HCT116 (cell line): ENCODE measurements around the gene GNAI1. TPM values are rescaled to one million over a fixed set of nuclear protein-coding genes. Genes with fewer than 3 reads are reported as not detected.

Source experiments
- ATAC-seq: fragments of 200-7000 bp; cut with Tn5 transposase; 2 replicates; pipeline ENCODE4 v1.9.1; 2020; ENCODE audit warnings: mild to moderate bottlenecking, moderate library complexity
- BruUV-seq: library from RNA; stranded (reverse); fragments of 400-500 nt; replicated peaks from 2 replicates; lab custom pipeline; 2021; lab: Mats Ljungman, UMichigan
- CTCF ChIA-PET: fragments of 300-600 bp; sonication (Branson Sonifier 250); formaldehyde crosslinking; loops from one replicate; lab custom pipeline; 2021; ENCODE audit warnings: antibody characterized with exemption; lab: Charles Lee
- POLR2A ChIA-PET: fragments of 300-600, 350-600 bp; sonication (Branson Sonifier 250); formaldehyde crosslinking; loops from one replicate; lab custom pipeline; 2021; ENCODE audit warnings: antibody characterized with exemption; lab: Charles Lee
- RAD21 ChIA-PET, 2 experiments: fragments of 300-600 bp; sonication (Branson Sonifier 250); formaldehyde crosslinking; loops; one replicate each; lab custom pipeline; 2023; ENCODE audit warnings: low total read pairs in 2 of 2; ENCODE audit not compliant: uncharacterized antibody in 2 of 2, unreplicated experiment in 2 of 2, low non-redundant PET in 1 of 2; lab: Charles Lee
- DNase-seq: peaks from one replicate; pipeline ENCODE4 v3.0.0-alpha.2; 2010; ENCODE audit warnings: low read depth, low spot score
- H2AFZ ChIP-seq: fragments of 200-600 bp; shearing (Covaris generic), sonication (generic); 2 replicates; pipeline ENCODE4 v1.6.1; 2017; ENCODE audit warnings: low read depth, mixed run types, mixed read lengths, antibody characterized with exemption, low read length; ENCODE audit not compliant: poor library complexity, severe bottlenecking
- H3K27ac ChIP-seq: 2 replicates; pipeline ENCODE4 v1.5.1; 2012; ENCODE audit warnings: low read depth, low read length
- H3K27me3 ChIP-seq: fragments of 200-600 bp; sonication (generic); 2 replicates; pipeline ENCODE4 v1.6.1; 2016; ENCODE audit warnings: mixed run types, low read length, mixed read lengths; ENCODE audit not compliant: insufficient read depth
- H3K36me3 ChIP-seq, 2 experiments: fragments of 200-500 bp in 1 of 2; fragments of 200-600 bp in 1 of 2; sonication (Bioruptor generic) in 1 of 2; sonication (generic) in 1 of 2; 2 replicates each; pipeline versions ENCODE4 v1.5.1 to v1.6.1; 2014 to 2016; ENCODE audit warnings: low read length in 2 of 2, inconsistent platforms in 1 of 2, mixed read lengths in 1 of 2, mixed run types in 1 of 2; ENCODE audit not compliant: insufficient read depth in 2 of 2, control insufficient read depth in 1 of 2
- H3K4me1 ChIP-seq, 2 experiments: fragments of 200-600 bp in 1 of 2; sonication (generic) in 1 of 2; 2 replicates each; pipeline versions ENCODE4 v1.5.1 to v1.6.1; 2012 to 2017; ENCODE audit warnings: low read length in 2 of 2, inconsistent platforms in 1 of 2, mild to moderate bottlenecking in 1 of 2, mixed read lengths in 1 of 2, mixed run types in 1 of 2, moderate library complexity in 1 of 2; ENCODE audit not compliant: insufficient read depth in 2 of 2, control insufficient read depth in 1 of 2
- H3K4me2 ChIP-seq: fragments of 200-600 bp; sonication (generic); 2 replicates; pipeline ENCODE4 v1.6.1; 2017; ENCODE audit warnings: mixed run types, low read length, mixed read lengths
- H3K4me3 ChIP-seq, 2 experiments: fragments of 200-600 bp in 1 of 2; sonication (generic) in 1 of 2; replicated peaks in 1 of 2; 2 replicates each; pipeline ENCODE4 v1.5.1; 2011 to 2016; ENCODE audit warnings: low read length in 2 of 2, control low read depth in 1 of 2, low read depth in 1 of 2, mild to moderate bottlenecking in 1 of 2, mixed read lengths in 1 of 2, mixed run types in 1 of 2
- H3K79me2 ChIP-seq: fragments of 200-600 bp; sonication (generic); 2 replicates; pipeline ENCODE4 v1.6.1; 2017; ENCODE audit warnings: mild to moderate bottlenecking, mixed run types, low read length, moderate library complexity, mixed read lengths; ENCODE audit not compliant: insufficient read depth
- H3K9ac ChIP-seq: fragments of 200-600 bp; sonication (generic); 2 replicates; pipeline ENCODE4 v1.6.1; 2016; ENCODE audit warnings: low read length, mixed read lengths
- H3K9me2 ChIP-seq: fragments of 200-600 bp; sonication (generic), shearing (Covaris generic); 2 replicates; pipeline ENCODE4 v1.6.1; 2017; ENCODE audit warnings: mixed run types, mild to moderate bottlenecking, moderate library complexity; ENCODE audit not compliant: insufficient read depth
- H3K9me3 ChIP-seq, 2 experiments: fragments of 200-500 bp in 1 of 2; fragments of 200-600 bp in 1 of 2; sonication (Bioruptor generic) in 1 of 2; sonication (generic) in 1 of 2; 2 replicates each; pipeline ENCODE4 v1.6.1; 2014 to 2017; ENCODE audit warnings: low read length in 2 of 2, mixed read lengths in 2 of 2, inconsistent platforms in 1 of 2, low read depth in 1 of 2, mild to moderate bottlenecking in 1 of 2, mixed run types in 1 of 2, moderate library complexity in 1 of 2; ENCODE audit not compliant: control insufficient read depth in 1 of 2, insufficient read depth in 1 of 2
- H4K20me1 ChIP-seq: fragments of 200-600 bp; sonication (generic), shearing (Covaris generic); 2 replicates; pipeline ENCODE4 v1.6.1; 2017; ENCODE audit warnings: mixed run types, mild to moderate bottlenecking, moderate library complexity; ENCODE audit not compliant: insufficient read depth
- ATF3 ChIP-seq: IDR thresholded peaks from 2 replicates; pipeline ENCODE4 v1.6.1; 2012
- CEBPB ChIP-seq: IDR thresholded peaks from 2 replicates; pipeline ENCODE4 v1.6.1; 2012; ENCODE audit warnings: low read depth
- CTCF ChIP-seq, 3 experiments: fragments of 200-600 bp in 1 of 3; sonication (generic) in 1 of 3; IDR thresholded peaks in 2 of 3; conservative IDR thresholded peaks in 1 of 3; 2 replicates each; pipeline ENCODE4 v1.5.1; 2012 to 2017; ENCODE audit warnings: low read depth in 2 of 3, low read length in 2 of 3, antibody characterized with exemption in 1 of 3, borderline replicate concordance in 1 of 3, control low read depth in 1 of 3, mild to moderate bottlenecking in 1 of 3, mixed read lengths in 1 of 3, mixed run types in 1 of 3, moderate library complexity in 1 of 3; ENCODE audit not compliant: insufficient read depth in 1 of 3
- EGR1 ChIP-seq: IDR thresholded peaks from 2 replicates; pipeline ENCODE4 v1.6.1; 2012; ENCODE audit warnings: low read depth
- ELF1 ChIP-seq: IDR thresholded peaks from 2 replicates; pipeline ENCODE4 v1.6.1; 2012; ENCODE audit warnings: low read depth, borderline replicate concordance
- EZH2 ChIP-seq: fragments of 200-600 bp; sonication (generic); IDR thresholded peaks from 2 replicates; pipeline ENCODE4 v1.6.1; 2017; ENCODE audit warnings: antibody characterized with exemption, mixed run types
- EZH2phosphoT487 ChIP-seq: fragments of 200-600 bp; IDR thresholded peaks from 2 replicates; pipeline ENCODE4 v1.6.1; 2018; ENCODE audit warnings: antibody characterized with exemption, borderline replicate concordance
- FOSL1 ChIP-seq: IDR thresholded peaks from 2 replicates; pipeline ENCODE4 v1.6.1; 2012; ENCODE audit warnings: low read depth
- POLR2AphosphoS5 ChIP-seq: IDR thresholded peaks from 2 replicates; pipeline ENCODE4 v1.6.1; 2011; ENCODE audit warnings: mild to moderate bottlenecking, low read depth, low read length, moderate library complexity
- SIN3A ChIP-seq: IDR thresholded peaks from 2 replicates; pipeline ENCODE4 v1.6.1; 2012; ENCODE audit warnings: low read depth
- SP1 ChIP-seq: IDR thresholded peaks from 2 replicates; pipeline ENCODE4 v1.6.1; 2012; ENCODE audit warnings: low read depth
- SRF ChIP-seq: IDR thresholded peaks from 2 replicates; pipeline ENCODE4 v1.6.1; 2012; ENCODE audit warnings: low read depth
- TCF7L2 ChIP-seq: IDR thresholded peaks from 2 replicates; pipeline ENCODE4 v1.7.0; 2011; ENCODE audit warnings: borderline replicate concordance, inconsistent platforms; ENCODE audit not compliant: insufficient read depth, insufficient read length; ENCODE audit errors: extremely low read depth
- YY1 ChIP-seq: IDR thresholded peaks from 2 replicates; pipeline ENCODE4 v1.6.1; 2011; ENCODE audit warnings: low read length, low read depth, moderate library complexity, mild to moderate bottlenecking; ENCODE audit not compliant: insufficient replicate concordance; ENCODE audit errors: extremely low read depth
- ZFX ChIP-seq: fragments of 450-650 bp; IDR thresholded peaks from 2 replicates; pipeline ENCODE4 v1.6.1; 2017
- ZNF274 ChIP-seq: fragments of 200-500 bp; sonication (Bioruptor generic); IDR thresholded peaks from 2 replicates; pipeline ENCODE4 v1.6.1; 2014; ENCODE audit warnings: mild to moderate bottlenecking, low read depth, low read length, inconsistent platforms
- intact Hi-C: fragments of 100-400 bp; cut with micrococcal nuclease; formaldehyde crosslinking; loops from 2 replicates; pipeline ENCODE4 v1.10.0; 2022
- total RNA-seq: library from RNA; stranded (reverse); gene quantifications from one replicate; pipeline ENCODE4 v1.2.1, GENCODE V29; 2021; ENCODE audit not compliant: unreplicated experiment

The GNAI1 gene
- total RNA-seq, 1 experiment from 2014 or later, result 148 TPM

GRCh38 chr7:80241671-80242070 lies 107.0 kb downstream of the GNAI1 start:
- no peaks in the 10 kb centered on the region for H3K4me1 ChIP-seq
- CTCF ChIA-PET, result no interaction called here
- H3K9me2 ChIP-seq, result no peaks in the 10 kb centered on the region
- ATAC-seq (no peak), DNase-seq (no peak)
- H4K20me1 ChIP-seq, result no peaks in the 10 kb centered on the region
- H3K9ac ChIP-seq, result no peak overlapping the region
- no peak for TF ChIP-seq ELF1
- TF ChIP-seq EZH2phosphoT487, result no peak
- TF ChIP-seq ATF3, result no peak
- no peak for TF ChIP-seq EZH2
- no peak for TF ChIP-seq SP1
- no peak for TF ChIP-seq ZNF274
- no peak for TF ChIP-seq SIN3A
- no peak for TF ChIP-seq TCF7L2
- no peak for TF ChIP-seq POLR2AphosphoS5
- no peak for TF ChIP-seq CTCF (IDR thresholded peaks at IDR 0.05 in 2 of 3, conservative IDR thresholded peaks at IDR 0.05 in 1 of 3; ENCODE audit: borderline replicate concordance in 1 of 3, insufficient read depth in 1 of 3, low read depth in 2 of 3, low read length in 2 of 3)
- no peak for TF ChIP-seq CEBPB
- no peak for TF ChIP-seq EGR1
- no peak for TF ChIP-seq SRF
- no peak for TF ChIP-seq FOSL1
- TF ChIP-seq ZFX, result no peak
- no peak for TF ChIP-seq YY1
- H2AFZ ChIP-seq, result no peak overlapping the region
- RAD21 ChIA-PET, result no interaction called here
- no TSS peak for BruUV-seq
- POLR2A ChIA-PET, result no interaction called here
- no peaks in the 10 kb centered on the region for H3K36me3 ChIP-seq
- no peaks in the 10 kb centered on the region for H3K9me3 ChIP-seq
- H3K4me2 ChIP-seq, result no peak overlapping the region
- intact Hi-C loops, result no loop called here
- H3K4me3 ChIP-seq, result no peak overlapping the region
- no peaks in the 10 kb centered on the region for H3K79me2 ChIP-seq
- no peaks in the 10 kb centered on the region for H3K27me3 ChIP-seq
- H3K27ac ChIP-seq, result no peak overlapping the region
